ENCODE measurements around the gene HAUS2. TPM values are rescaled to one million over a fixed set of nuclear protein-coding genes. Genes with fewer than 3 reads are reported as not detected.

HAUS2 gene
- total RNA-seq, 1 experiment from 2014 or later, result 42.4 TPM

- BruUV-seq (replicated peaks), result no TSS peak
- Histone ChIP-seq H3K27me3 (ENCODE audit: control insufficient read depth, insufficient read depth, low read length) (no peaks in the 10 kb centered on the region), H3K27ac (ENCODE audit: low read length) (no peak overlapping the region), H3K36me3 (ENCODE audit: control insufficient read depth, insufficient read depth, low read length) (no peaks in the 10 kb centered on the region), H3K4me3 (ENCODE audit: low read depth in 2 of 2, low read length in 2 of 2) (no peak overlapping the region), H3K9me3 (ENCODE audit: control insufficient read depth, insufficient read depth, low read depth, low read length) (no peaks in the 10 kb centered on the region), H3K4me1 (ENCODE audit: control insufficient read depth, insufficient read depth, low read length) (no peaks in the 10 kb centered on the region)
- ATAC-seq (no peak), DNase-seq (ENCODE audit: low read depth, low spot score) (no peak)
- intact Hi-C loops (cut with micrococcal nuclease; ENCODE audit: unreplicated experiment) (no loop called here), in situ Hi-C loops (cut with HindIII; ENCODE audit: low pct_unique_long_range_greater_than_20kb, low sequenced_read_pairs) (no loop called here)
- ChIA-PET POLR2A (no interaction called here), CTCF (no interaction called here)
- TF ChIP-seq POLR2AphosphoS5 (IDR thresholded peaks at IDR 0.05; ENCODE audit: low read depth, low read length) (no peak), CTCF (IDR thresholded peaks at IDR 0.05) (no peak), TCF7L2 (IDR thresholded peaks at IDR 0.05; ENCODE audit: low read depth, low read length) (no peak), SIN3A (IDR thresholded peaks at IDR 0.05; ENCODE audit: borderline replicate concordance, insufficient read depth, low read depth, low read length) (no peak), REST (IDR thresholded peaks at IDR 0.05; ENCODE audit: insufficient read depth in 1 of 2, low read depth in 2 of 2, low read length in 1 of 2) (no peak)
Measured at GRCh38 chr15:42605796-42606195, 57.2 kb downstream of the HAUS2 start.

GRCh38 chr15:42608110-42608531 is 59.5 kb downstream of the HAUS2 start:
- in situ Hi-C loops (cut with HindIII; ENCODE audit: low pct_unique_long_range_greater_than_20kb, low sequenced_read_pairs) (no loop called here), intact Hi-C loops (cut with micrococcal nuclease; ENCODE audit: unreplicated experiment) (no loop called here)
- Histone ChIP-seq H3K36me3 (ENCODE audit: control insufficient read depth, insufficient read depth, low read length) (no peaks in the 10 kb centered on the region), H3K27ac (ENCODE audit: low read length) (no peak overlapping the region), H3K27me3 (ENCODE audit: control insufficient read depth, insufficient read depth, low read length) (no peaks in the 10 kb centered on the region), H3K9me3 (ENCODE audit: control insufficient read depth, insufficient read depth, low read depth, low read length) (no peaks in the 10 kb centered on the region), H3K4me3 (ENCODE audit: low read depth in 2 of 2, low read length in 2 of 2) (no peak overlapping the region), H3K4me1 (ENCODE audit: control insufficient read depth, insufficient read depth, low read length) (no peaks in the 10 kb centered on the region)
- POLR2A ChIA-PET, result no interaction called here
- CTCF ChIA-PET, result no interaction called here
- ATAC-seq, result no peak; the same call in 1 of the 2 replicates
- no peak for DNase-seq (ENCODE audit: low read depth, low spot score)
- TF ChIP-seq POLR2AphosphoS5 (IDR thresholded peaks at IDR 0.05; ENCODE audit: low read depth, low read length), result no peak
- TF ChIP-seq CTCF (IDR thresholded peaks at IDR 0.05), result no peak
- no peak for TF ChIP-seq TCF7L2 (IDR thresholded peaks at IDR 0.05; ENCODE audit: low read depth, low read length)
- no peak for TF ChIP-seq SIN3A (IDR thresholded peaks at IDR 0.05; ENCODE audit: borderline replicate concordance, insufficient read depth, low read depth, low read length)
- no peak for TF ChIP-seq REST (IDR thresholded peaks at IDR 0.05; ENCODE audit: insufficient read depth in 1 of 2, low read depth in 2 of 2, low read length in 1 of 2)
- no TSS peak for BruUV-seq (replicated peaks)

All from Panc1 (cell line).